Measurements from ENCODE around the gene TMEM191C. TPM values are rescaled to one million over a fixed set of nuclear protein-coding genes. Genes with fewer than 3 reads are reported as not detected.
"Not testable (repeated sequence)": the region's sequence is repeated elsewhere in the genome, so short reads cannot be mapped to it uniquely, and the experiment has no call there.

TMEM191C gene
- total RNA-seq, 4 donors from 2014 or later, result 0.42 to 1.7 (median 0.47) TPM; not detected in 1

GRCh38 chr22:21490556-21490955, 23.4 kb downstream of the TMEM191C start:
- not testable (repeated sequence) for H3K9me3 ChIP-seq; H3K4me1 ChIP-seq; H3K36me3 ChIP-seq; H3K27me3 ChIP-seq; H3K4me3 ChIP-seq; DNase-seq (ENCODE audit: low spot score in 2 of 2); H3K27ac ChIP-seq
- whole genome bisulfite sequencing, result 50% methylated on average over 4 of the region's 6 CpGs

GRCh38 chr22:21492271-21492670, 25.1 kb downstream of the TMEM191C start:
- not testable (repeated sequence) for H3K27me3 ChIP-seq; H3K9me3 ChIP-seq; H3K36me3 ChIP-seq; DNase-seq (ENCODE audit: low spot score in 2 of 2); H3K4me3 ChIP-seq; H3K4me1 ChIP-seq; H3K27ac ChIP-seq
- WGBS, result no CpG with 5 or more reads among the region's 8 CpGs

DNA sequence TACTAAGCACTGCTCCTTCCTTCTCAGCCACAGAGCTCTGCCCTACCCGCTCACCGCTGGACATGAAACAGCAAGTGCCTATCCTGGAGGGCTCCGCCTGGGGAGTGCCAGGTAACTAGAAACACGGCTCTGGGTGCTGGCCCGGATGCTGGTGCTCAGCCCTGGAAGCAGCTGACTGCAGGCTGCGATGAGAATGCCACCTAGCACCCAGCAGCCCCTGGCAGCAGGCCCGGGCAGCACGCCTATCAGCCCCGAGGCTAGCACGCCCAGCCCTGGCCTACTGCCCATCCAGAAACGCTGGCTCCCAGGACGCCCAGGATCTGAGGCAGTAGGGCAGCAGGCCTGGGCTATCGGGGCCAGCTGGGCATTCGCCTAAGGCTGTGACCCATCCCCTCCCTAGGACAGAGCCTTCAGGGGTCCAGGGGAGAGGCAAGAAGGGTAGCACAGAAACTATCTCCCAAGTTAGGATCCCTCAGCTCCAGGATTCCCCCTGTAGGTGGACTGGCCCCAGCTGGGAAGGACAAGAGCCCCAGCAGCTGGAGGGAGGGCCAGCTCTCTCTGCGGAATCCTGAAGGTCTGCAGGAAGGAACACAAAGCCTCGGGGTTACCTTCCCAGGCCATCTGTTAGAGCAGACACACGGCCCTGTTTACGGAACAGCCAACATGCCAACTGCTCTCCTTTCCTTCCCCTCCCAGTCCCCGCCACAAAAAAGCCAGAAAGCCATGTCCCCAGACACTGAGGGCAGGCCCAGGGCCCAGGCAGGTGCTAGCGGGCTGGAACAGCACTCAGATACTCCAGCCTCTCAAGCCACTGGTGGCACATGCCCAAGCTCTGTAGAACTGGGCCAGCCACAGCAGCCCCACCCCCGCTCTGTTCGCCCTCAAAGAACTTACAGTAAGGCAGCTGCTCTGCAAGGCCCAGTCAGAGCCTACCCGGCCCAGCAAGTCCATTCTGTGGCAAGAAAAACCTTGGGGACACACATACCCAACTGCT, 26.9 kb downstream of the TMEM191C start:
- not testable (repeated sequence) for H3K36me3 ChIP-seq; H3K9me3 ChIP-seq; H3K4me1 ChIP-seq; H3K27me3 ChIP-seq; DNase-seq (ENCODE audit: low spot score in 2 of 2); H3K27ac ChIP-seq; H3K4me3 ChIP-seq
- no CpG with 5 or more reads among the region's 23 CpGs for WGBS

- not testable (repeated sequence) for H3K9me3 ChIP-seq; H3K4me1 ChIP-seq; H3K36me3 ChIP-seq; DNase-seq (ENCODE audit: low spot score in 2 of 2); H3K4me3 ChIP-seq; H3K27me3 ChIP-seq; H3K27ac ChIP-seq
- WGBS, result no CpG with 5 or more reads among the region's 4 CpGs
Measured at GRCh38 chr22:21497984-21498383, 30.8 kb downstream of the TMEM191C start.

DNA sequence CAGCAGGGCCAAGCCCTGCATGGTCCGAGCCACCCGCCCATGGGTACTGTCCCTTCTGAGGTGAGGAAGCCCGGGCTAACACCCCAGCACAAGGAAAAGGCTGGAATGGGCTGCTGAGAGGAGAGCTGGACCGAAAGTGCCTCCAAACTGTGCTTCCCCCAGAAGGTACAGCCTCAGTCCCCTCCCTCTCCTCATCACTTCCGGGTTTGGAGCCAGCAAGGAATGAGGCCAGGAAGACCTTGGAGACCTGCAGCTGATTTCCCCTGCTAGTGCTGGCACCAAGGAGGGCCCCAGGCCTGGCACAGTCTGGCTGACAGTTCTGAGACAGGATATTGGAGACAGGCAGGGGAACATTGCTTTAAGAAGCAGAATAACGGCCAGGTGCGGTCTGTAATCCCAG, 31.3 kb downstream of the TMEM191C start:
- H3K36me3 ChIP-seq; H3K27me3 ChIP-seq; H3K27ac ChIP-seq; H3K4me1 ChIP-seq; DNase-seq (ENCODE audit: low spot score in 2 of 2); H3K4me3 ChIP-seq; H3K9me3 ChIP-seq: not testable (repeated sequence)
- WGBS, result no CpG with 5 or more reads among the region's 7 CpGs

DNA sequence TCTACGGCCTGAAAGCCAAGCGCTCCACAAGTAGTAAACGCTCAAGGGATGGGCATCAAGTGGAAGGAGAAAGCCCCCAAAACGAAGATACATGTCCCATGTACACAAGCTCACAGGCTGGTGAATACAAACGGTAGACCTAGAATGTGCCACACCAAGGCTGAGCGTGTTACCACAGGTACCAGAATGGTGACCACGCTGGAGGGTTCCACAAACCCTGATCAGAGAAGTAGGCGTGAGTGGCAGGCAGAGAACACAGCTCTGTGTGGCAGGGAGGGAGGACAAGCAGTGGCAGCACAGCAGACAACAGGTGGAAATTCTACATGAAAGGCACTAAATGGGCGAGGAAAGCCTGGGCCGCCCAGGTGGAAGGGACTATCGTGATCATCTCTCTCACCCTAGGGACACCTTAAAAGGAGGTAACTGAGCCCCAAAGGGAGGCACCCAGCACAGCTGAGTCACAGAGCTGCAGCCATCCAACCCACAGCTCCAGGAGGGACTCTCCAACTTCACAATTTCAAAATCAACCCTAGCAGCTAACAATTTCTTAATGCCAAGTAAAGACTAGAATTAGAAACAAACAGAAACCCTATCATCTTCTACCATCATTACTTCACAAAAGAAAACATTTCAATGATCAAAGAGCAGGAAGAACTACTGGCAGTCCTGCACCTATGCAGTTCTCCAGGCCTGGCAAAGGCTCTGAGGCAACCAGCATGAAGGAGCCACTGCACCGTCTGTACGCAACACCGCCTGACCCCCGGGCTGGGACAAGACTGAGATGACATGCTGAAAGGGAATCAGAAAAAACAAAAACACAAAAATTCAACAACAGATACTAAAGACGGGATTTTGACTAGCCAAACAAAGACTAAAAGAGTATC, 32.7 kb downstream of the TMEM191C start:
- H3K36me3 ChIP-seq; H3K4me3 ChIP-seq; DNase-seq (ENCODE audit: low spot score in 2 of 2); H3K9me3 ChIP-seq; H3K27ac ChIP-seq; H3K4me1 ChIP-seq; H3K27me3 ChIP-seq: not testable (repeated sequence)
- no CpG with 5 or more reads among the region's 16 CpGs for WGBS

DNA sequence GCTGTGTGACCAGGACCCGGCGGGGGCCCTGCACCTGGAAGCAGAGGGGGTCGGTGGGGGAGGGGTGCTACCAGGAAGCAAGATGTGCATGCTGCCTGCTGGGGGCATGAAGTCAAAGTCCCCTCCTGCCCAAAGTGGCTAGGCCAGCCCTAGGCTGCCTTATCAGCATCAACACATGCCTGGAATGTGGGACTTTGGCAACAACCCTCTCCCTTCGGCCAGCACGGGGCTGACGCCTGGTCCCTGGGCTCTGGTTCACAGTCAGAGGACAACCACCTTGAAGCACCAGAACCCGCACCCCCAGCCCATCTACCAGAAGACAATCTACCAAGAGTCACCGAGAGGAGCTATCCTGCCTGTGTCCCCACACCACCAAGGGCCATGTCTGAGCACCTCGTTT, 43.2 kb downstream of the TMEM191C start:
- not testable (repeated sequence) for H3K9me3 ChIP-seq; H3K36me3 ChIP-seq; H3K4me1 ChIP-seq; DNase-seq (ENCODE audit: low spot score in 2 of 2); H3K27me3 ChIP-seq; H3K4me3 ChIP-seq; H3K27ac ChIP-seq
- WGBS, result no CpG with 5 or more reads among the region's 9 CpGs

DNA sequence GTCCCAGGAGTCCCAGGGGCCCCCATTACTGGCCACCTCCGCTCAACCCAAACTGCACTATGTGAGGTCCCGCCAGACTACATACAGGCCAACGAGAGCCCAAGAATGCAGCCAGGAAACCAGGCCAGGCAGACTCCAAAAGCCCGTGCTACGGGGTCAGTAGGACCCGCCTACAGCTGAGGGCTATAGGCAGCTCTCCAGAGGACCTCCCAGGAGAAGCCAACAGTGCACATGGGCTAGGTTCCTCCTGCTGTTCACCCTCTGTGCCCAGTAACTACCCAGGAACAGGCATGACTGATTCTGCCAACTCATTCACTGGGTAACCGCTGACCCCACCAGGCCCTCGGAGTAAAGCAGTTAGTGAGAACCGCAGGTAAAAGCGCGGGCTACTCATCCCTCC, 44.8 kb downstream of the TMEM191C start:
- no CpG with 5 or more reads among the region's 11 CpGs for WGBS

GRCh38 chr22:21514117-21514516, 46.9 kb downstream of the TMEM191C start:
- H3K27ac ChIP-seq; H3K27me3 ChIP-seq; H3K36me3 ChIP-seq; H3K9me3 ChIP-seq; H3K4me1 ChIP-seq; DNase-seq (ENCODE audit: low spot score in 2 of 2); H3K4me3 ChIP-seq: not testable (repeated sequence)
- WGBS, result no CpG with 5 or more reads among the region's 12 CpGs

More for the DNA sequence above, 44.8 kb downstream of the TMEM191C start:
- not testable (repeated sequence) for H3K4me1 ChIP-seq, H3K27ac ChIP-seq, H3K27me3 ChIP-seq, H3K9me3 ChIP-seq, H3K4me3 ChIP-seq, H3K36me3 ChIP-seq
- DNase-seq (ENCODE audit: low spot score in 2 of 2), result peak in 1 of 2 donors; percentile 30

- not testable (repeated sequence) for H3K4me3 ChIP-seq; H3K9me3 ChIP-seq; H3K27me3 ChIP-seq; H3K4me1 ChIP-seq; H3K27ac ChIP-seq; DNase-seq (ENCODE audit: low spot score in 2 of 2); H3K36me3 ChIP-seq
- no CpG with 5 or more reads among the region's 9 CpGs for WGBS
Measured at GRCh38 chr22:21515234-21515633, 48.0 kb downstream of the TMEM191C start.

DNA sequence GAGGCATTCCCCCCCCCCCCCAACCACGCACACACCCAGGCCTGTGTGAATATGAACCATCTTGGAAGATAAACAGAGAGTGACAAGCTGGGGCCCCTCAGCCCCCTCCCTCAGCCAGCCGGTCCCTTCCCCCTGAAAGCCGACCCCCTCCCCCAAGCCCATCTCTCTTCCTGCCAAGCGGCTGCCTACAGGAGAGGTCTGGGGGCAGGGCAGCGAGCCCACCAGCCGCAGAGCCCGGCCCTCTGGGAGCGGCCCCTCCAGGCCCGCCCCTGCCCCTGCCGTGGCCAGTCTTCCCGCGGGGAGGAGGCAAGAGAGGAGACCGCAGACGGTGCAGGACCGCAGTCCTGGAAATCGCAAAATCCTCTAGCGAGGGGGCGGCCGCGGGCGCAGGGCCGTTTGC, 49.3 kb downstream of the TMEM191C start:
- DNase-seq (ENCODE audit: low spot score in 2 of 2); H3K27me3 ChIP-seq; H3K27ac ChIP-seq; H3K4me1 ChIP-seq; H3K4me3 ChIP-seq; H3K9me3 ChIP-seq; H3K36me3 ChIP-seq: not testable (repeated sequence)
- no CpG with 5 or more reads among the region's 22 CpGs for WGBS

- DNase-seq (ENCODE audit: low spot score in 2 of 2); H3K9me3 ChIP-seq; H3K27ac ChIP-seq; H3K4me1 ChIP-seq; H3K4me3 ChIP-seq; H3K27me3 ChIP-seq; H3K36me3 ChIP-seq: not testable (repeated sequence)
- no CpG with 5 or more reads among the region's 115 CpGs for WGBS
Measured at GRCh38 chr22:21516970-21517764, 50.0 kb downstream of the TMEM191C start.
